GM19455 (cell line): Measurements from ENCODE around the gene COBL.

Source experiments
- ATAC-seq: cut with Tn5 transposase; IDR thresholded peaks from one replicate; pipeline ENCODE4 v1.9.1; 2021; ENCODE audit not compliant: unreplicated experiment

Gene COBL

GRCh38 chr7:51328351-51328801 is 11.8 kb upstream of the COBL start:
- ATAC-seq: no peak

GRCh38 chr7:51327287-51327717 is 10.7 kb upstream of the COBL start:
- ATAC-seq: no peak

- ATAC-seq: no peak
These were observed 10.2 kb upstream of the COBL start for GRCh38 chr7:51326656-51327286.

GRCh38 chr7:51325908-51326307 is 9.3 kb upstream of the COBL start:
- ATAC-seq: no peak

- ATAC-seq: no peak
These were observed 8.7 kb upstream of the COBL start for GRCh38 chr7:51325261-51325676.

DNA sequence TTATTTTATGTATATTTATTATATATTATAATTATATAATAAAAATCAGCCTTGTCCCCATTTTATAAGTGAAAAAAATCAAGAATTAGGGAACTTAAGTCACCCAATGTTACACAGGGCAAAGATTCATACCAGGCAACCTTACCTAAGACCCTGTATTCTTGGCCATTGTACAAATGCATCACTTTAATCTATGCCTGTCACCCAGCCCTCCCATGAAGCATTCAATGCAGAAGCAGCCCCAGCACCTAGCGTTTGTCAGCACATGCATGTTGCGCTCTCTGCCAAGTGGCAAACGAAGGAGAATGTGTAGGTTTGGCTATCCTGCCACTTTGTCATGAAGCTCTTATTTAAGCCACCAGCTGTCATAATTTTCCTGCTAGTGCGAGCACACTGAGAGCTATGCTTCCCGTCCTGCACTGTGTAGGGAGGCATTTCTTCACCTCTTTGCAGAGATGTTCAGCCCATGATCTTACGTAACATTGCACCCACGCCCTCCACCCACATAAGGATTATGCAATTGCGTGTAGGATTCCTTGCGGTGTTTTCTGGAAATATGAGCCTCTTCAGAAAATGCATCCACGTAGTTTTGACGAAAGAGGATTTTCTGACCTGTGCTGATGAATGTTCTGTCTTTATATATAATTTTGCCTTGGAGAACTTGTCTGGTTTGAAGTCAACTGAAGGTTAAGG is 7.7 kb upstream of the COBL start:
- no peak for ATAC-seq

GRCh38 chr7:51321961-51322515 is 5.4 kb upstream of the COBL start:
- ATAC-seq: no peak

GRCh38 chr7:51318886-51319579 is 2.4 kb upstream of the COBL start:
- no peak for ATAC-seq

- ATAC-seq: no peak
These were observed 1.4 kb upstream of the COBL start for GRCh38 chr7:51318001-51318400.

DNA sequence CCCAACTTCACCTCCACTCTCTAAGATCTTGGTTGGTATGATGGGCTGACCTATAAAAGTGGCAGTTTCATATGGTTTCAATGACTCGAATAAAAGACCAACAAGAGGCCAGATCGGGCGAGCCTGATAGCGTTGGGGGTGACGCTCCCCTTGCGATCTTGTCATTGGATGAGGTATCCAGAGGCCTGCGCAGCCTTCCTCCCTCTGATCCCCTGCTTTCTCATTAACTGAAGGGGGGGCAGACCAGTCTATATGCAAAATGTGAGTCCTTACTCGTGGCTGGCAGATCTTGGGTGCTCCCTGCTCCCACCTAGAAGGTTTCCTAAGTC is 937 bp upstream of the COBL start:
- ATAC-seq: no peak

GRCh38 chr7:51316262-51316665 is 345 bp downstream of the COBL start:
- ATAC-seq: no peak

DNA sequence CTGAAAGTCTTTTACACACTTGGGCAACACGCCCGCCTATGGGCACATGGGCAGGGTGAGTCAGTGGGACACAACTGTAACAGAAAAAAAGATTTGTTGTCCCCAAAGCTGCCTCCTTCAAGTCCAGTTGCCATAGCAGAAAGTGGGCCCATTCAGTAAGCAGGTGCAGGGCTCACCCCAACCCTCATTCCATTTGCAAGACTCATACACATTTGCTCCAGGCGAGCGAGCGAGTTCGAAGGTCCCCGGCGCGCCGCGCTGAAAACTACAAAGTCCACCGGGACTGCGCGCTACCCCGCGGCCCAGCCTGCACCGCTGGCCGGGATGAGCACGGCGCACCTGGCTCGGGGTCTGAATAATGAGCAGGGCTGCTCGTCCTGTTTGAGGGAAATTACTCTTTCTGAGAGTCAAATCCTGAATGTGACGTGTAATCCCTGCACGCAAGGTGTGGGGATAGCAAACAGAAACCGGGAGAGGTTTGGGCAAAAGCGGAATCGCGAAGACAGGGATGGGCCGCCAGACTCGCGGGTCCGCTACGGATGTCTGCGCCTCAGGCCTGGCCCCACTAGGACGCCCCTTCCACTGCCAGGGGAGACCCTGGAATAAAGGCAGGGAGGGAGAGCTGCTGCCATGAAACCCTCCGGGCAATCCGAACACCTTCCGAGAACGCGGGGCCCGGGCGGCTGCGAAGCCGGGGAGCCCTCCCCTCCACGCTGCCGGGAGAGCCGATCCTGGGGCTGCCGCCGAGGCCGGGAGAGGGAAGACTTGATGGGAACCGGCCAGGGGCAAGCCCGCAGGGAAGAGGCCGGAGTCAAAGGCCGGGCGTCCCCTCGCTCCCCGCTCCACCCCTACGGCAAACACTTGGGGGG is 982 bp downstream of the COBL start:
- ATAC-seq: no peak

- no peak for ATAC-seq
These were observed 1.9 kb downstream of the COBL start for GRCh38 chr7:51314726-51315125.

DNA sequence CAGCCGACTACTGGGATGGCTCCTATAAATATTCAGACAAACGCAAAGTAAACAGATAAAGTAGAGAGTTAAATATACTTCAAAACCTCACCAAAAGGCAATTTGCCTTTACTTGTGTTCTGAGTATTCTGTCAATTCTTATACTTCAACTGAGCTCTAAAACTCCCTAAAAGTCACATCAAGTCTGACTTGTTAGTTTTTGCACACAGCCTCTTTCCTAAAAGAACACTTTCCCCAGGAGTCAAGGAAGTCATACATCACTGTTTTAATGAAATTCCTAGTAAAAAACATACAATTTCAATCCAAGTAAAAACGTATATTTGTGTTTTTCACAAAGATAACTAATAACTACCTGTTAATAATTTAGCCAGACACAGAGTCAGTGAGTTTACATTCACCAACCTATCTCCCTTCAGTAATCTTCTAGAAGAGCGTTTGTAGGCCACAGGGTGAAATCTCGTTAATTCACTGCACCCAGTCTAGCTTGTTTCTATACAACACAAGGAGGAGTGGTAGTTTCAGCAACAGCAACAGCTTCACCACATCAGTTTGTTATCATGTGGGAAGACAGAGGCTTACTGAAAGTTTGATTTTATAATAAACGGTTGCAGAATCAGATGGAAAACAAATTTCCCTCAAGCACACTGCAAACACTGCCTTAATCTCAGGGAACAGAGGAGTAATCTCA is 2.7 kb downstream of the COBL start:
- no peak for ATAC-seq

GRCh38 chr7:51312951-51313737 is 3.5 kb downstream of the COBL start:
- ATAC-seq: no peak

DNA sequence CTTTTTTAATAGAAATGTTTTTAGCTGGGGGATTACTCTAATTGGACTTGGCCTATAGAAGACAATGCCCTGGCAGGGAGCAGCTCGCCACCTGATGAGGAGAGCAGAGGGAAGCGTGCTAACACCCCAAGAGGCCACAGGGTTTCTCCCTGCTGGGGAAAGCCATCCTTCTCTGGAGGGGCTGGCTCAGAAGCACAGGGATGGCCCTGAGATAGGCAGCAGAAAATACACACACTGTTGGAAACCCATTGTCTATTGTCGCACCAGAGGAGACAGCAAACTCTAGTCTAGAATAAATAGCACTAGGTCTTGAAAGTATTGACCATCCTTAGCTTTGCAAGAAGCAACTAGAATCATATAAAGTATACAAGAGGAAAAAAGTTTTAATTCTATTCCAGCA is 5.4 kb downstream of the COBL start:
- no peak for ATAC-seq

- no peak for ATAC-seq
These were observed 6.5 kb downstream of the COBL start for GRCh38 chr7:51310131-51310583.

- no peak for ATAC-seq
These were observed 7.1 kb downstream of the COBL start for GRCh38 chr7:51309361-51310130.

- ATAC-seq: no peak
These were observed 7.9 kb downstream of the COBL start for GRCh38 chr7:51308696-51309095.
